ENCODE results near the gene TESPA1. TPM values are rescaled to one million over a fixed set of nuclear protein-coding genes. Genes with fewer than 3 reads are reported as not detected.

The TESPA1 gene
- total and polyA plus RNA-seq, 9 of the 15 experiments (the other 6 are each of a cell fraction or from before 2014, with no cell fraction given) = 0.72 to 7.1 (median 2.4) TPM

DNA sequence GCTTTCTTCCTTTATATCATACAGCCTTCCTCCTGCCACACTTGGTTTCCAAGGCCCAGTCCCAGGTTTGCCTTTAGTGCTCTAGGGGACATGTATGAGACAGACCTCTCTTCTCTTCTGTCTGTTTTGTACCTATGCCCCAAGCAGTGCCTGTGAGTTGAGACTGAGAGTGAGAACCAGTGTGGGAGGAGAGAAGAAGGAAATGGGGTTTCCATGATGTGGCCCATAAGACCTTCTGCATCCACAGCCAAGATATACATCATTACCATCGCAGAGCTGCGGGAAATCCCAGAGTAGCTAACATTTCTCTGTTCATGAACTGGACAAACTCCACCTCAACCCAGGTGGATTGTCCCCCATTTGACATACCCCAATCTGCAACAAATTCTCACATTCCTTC, 2.8 kb downstream of the TESPA1 start:
- ChIA-PET POLR2A (interaction anchor here (0.6 to 1.0 kb wide), 2 partner anchors 12 to 383 kb away, joined by 3 read pairs; no protein-coding TSS in a partner anchor), CTCF (ENCODE audit: low intra/inter-chr PET ratio) (no interaction called here)
- Histone ChIP-seq H3K9me1 (ENCODE audit: control insufficient read depth, insufficient read depth, low read length) (no peaks in the 10 kb centered on the region), H3K9me3 (replicated peaks; ENCODE audit: control insufficient read depth, insufficient read depth, low read depth, low read length) (no peaks in the 10 kb centered on the region), H3K4me1 (replicated peaks in 1 of 2; ENCODE audit: control insufficient read depth in 2 of 2, insufficient read depth in 2 of 2, low read length in 2 of 2) (peaks cover 6 to 59% of the 10 kb centered on the region in 2 experiments; a peak in 4 of 5 replicates), H3K27ac (ENCODE audit: extremely low read depth, low read depth, low read length) (no peak overlapping the region), H3K79me2 (ENCODE audit: control insufficient read depth, insufficient read depth, low read length) (no peaks in the 10 kb centered on the region), H3K36me3 (ENCODE audit: control insufficient read depth, insufficient read depth, low read length) (no peaks in the 10 kb centered on the region), H3K4me3 (no peak overlapping the region), H2AFZ (ENCODE audit: low read depth, low read length) (no peak overlapping the region), H3K27me3 (ENCODE audit: control insufficient read depth in 2 of 2, insufficient read depth in 2 of 2, low read length in 2 of 2) (no peaks in the 10 kb centered on the region), H3K9ac (ENCODE audit: insufficient read depth in 1 of 2, low read depth in 2 of 2, low read length in 2 of 2) (no peak overlapping the region), H4K20me1 (replicated peaks; ENCODE audit: control insufficient read depth, insufficient read depth, low read length) (no peaks in the 10 kb centered on the region), H3K4me2 (ENCODE audit: insufficient read depth, low read length) (no peak overlapping the region)
- intact Hi-C loops (cut with micrococcal nuclease) = no loop called here
- in situ Hi-C loops (cut with MboI) = no loop called here
- TF ChIP-seq ZKSCAN3 (CRISPR knock-in tag; IDR thresholded peaks at IDR 0.05) (no peak), CGGBP1 (CRISPR knock-in tag; IDR thresholded peaks at IDR 0.05) (no peak), BDP1 (IDR thresholded peaks at IDR 0.05; ENCODE audit: insufficient read depth, insufficient read length) (no peak), ATF7 (IDR thresholded peaks at IDR 0.05) (no peak), XRCC5 (IDR thresholded peaks at IDR 0.05; ENCODE audit: low read depth, low read length) (no peak), ZBED1 (IDR thresholded peaks at IDR 0.05) (no peak), TOE1 (IDR thresholded peaks at IDR 0.05; ENCODE audit: borderline replicate concordance) (no peak), TOE1 (CRISPR knock-in tag; IDR thresholded peaks at IDR 0.05; ENCODE audit: borderline replicate concordance, low read depth) (no peak), PHB (CRISPR knock-in tag; IDR thresholded peaks at IDR 0.05) (no peak), HOMEZ (CRISPR knock-in tag; IDR thresholded peaks at IDR 0.05) (no peak), ZKSCAN1 (IDR thresholded peaks at IDR 0.05; ENCODE audit: low read depth, low read length) (no peak), NFATC3 (IDR thresholded peaks at IDR 0.05) (no peak), SMARCE1 (IDR thresholded peaks at IDR 0.05) (no peak)
- TF ChIP-seq, protein P1, sequence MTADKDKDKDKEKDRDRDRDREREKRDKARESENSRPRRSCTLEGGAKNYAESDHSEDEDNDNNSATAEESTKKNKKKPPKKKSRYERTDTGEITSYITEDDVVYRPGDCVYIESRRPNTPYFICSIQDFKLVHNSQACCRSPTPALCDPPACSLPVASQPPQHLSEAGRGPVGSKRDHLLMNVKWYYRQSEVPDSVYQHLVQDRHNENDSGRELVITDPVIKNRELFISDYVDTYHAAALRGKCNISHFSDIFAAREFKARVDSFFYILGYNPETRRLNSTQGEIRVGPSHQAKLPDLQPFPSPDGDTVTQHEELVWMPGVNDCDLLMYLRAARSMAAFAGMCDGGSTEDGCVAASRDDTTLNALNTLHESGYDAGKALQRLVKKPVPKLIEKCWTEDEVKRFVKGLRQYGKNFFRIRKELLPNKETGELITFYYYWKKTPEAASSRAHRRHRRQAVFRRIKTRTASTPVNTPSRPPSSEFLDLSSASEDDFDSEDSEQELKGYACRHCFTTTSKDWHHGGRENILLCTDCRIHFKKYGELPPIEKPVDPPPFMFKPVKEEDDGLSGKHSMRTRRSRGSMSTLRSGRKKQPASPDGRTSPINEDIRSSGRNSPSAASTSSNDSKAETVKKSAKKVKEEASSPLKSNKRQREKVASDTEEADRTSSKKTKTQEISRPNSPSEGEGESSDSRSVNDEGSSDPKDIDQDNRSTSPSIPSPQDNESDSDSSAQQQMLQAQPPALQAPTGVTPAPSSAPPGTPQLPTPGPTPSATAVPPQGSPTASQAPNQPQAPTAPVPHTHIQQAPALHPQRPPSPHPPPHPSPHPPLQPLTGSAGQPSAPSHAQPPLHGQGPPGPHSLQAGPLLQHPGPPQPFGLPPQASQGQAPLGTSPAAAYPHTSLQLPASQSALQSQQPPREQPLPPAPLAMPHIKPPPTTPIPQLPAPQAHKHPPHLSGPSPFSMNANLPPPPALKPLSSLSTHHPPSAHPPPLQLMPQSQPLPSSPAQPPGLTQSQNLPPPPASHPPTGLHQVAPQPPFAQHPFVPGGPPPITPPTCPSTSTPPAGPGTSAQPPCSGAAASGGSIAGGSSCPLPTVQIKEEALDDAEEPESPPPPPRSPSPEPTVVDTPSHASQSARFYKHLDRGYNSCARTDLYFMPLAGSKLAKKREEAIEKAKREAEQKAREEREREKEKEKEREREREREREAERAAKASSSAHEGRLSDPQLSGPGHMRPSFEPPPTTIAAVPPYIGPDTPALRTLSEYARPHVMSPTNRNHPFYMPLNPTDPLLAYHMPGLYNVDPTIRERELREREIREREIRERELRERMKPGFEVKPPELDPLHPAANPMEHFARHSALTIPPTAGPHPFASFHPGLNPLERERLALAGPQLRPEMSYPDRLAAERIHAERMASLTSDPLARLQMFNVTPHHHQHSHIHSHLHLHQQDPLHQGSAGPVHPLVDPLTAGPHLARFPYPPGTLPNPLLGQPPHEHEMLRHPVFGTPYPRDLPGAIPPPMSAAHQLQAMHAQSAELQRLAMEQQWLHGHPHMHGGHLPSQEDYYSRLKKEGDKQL (CRISPR knock-in tag; IDR thresholded peaks at IDR 0.05; ENCODE audit: borderline replicate concordance) = no peak
- TF ChIP-seq, protein P2, sequence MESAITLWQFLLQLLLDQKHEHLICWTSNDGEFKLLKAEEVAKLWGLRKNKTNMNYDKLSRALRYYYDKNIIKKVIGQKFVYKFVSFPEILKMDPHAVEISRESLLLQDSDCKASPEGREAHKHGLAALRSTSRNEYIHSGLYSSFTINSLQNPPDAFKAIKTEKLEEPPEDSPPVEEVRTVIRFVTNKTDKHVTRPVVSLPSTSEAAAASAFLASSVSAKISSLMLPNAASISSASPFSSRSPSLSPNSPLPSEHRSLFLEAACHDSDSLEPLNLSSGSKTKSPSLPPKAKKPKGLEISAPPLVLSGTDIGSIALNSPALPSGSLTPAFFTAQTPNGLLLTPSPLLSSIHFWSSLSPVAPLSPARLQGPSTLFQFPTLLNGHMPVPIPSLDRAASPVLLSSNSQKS (CRISPR knock-in tag; IDR thresholded peaks at IDR 0.05) = no peak
- FAIRE-seq (no peak), ATAC-seq (no peak), DNase-seq (ENCODE audit: extremely low read depth in 1 of 4, low spot score in 3 of 4) (no peak)
- 72% methylated on average over 2 of the region's 2 CpGs for WGBS (ENCODE audit: insufficient coverage, low coverage, missing lambda C conversion rate)
- BruUV-seq (replicated peaks) = no TSS peak
